Choroid plexus epithelial cell (primary cell): ENCODE results near the gene DAPL1.
A peak's percentile ranks its signal among the peaks of the same experiment; 100 is the strongest.

Source experiments
- DNase-seq: peaks from one replicate; pipeline ENCODE4 v3.0.0-alpha.2; 2010; ENCODE audit warnings: low read depth
- H3K4me3 ChIP-seq: 2 replicates; pipeline ENCODE4 v1.5.1; 2011; ENCODE audit warnings: low read depth, mild to moderate bottlenecking, control low read depth, low read length, moderate library complexity
- TF ChIP-seq, protein P1 (sequence below): conservative IDR thresholded peaks from 2 replicates; pipeline ENCODE4 v1.5.1; 2011; ENCODE audit warnings: low read depth, mild to moderate bottlenecking, control low read depth, inconsistent platforms, low read length, moderate library complexity

Gene DAPL1

GRCh38 chr2:158776231-158776630 lies 18.9 kb upstream of the DAPL1 start:
- no peak overlapping the region for H3K4me3 ChIP-seq
- DNase-seq: no peak
- TF ChIP-seq, protein P1, sequence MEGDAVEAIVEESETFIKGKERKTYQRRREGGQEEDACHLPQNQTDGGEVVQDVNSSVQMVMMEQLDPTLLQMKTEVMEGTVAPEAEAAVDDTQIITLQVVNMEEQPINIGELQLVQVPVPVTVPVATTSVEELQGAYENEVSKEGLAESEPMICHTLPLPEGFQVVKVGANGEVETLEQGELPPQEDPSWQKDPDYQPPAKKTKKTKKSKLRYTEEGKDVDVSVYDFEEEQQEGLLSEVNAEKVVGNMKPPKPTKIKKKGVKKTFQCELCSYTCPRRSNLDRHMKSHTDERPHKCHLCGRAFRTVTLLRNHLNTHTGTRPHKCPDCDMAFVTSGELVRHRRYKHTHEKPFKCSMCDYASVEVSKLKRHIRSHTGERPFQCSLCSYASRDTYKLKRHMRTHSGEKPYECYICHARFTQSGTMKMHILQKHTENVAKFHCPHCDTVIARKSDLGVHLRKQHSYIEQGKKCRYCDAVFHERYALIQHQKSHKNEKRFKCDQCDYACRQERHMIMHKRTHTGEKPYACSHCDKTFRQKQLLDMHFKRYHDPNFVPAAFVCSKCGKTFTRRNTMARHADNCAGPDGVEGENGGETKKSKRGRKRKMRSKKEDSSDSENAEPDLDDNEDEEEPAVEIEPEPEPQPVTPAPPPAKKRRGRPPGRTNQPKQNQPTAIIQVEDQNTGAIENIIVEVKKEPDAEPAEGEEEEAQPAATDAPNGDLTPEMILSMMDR: no peak

DNA sequence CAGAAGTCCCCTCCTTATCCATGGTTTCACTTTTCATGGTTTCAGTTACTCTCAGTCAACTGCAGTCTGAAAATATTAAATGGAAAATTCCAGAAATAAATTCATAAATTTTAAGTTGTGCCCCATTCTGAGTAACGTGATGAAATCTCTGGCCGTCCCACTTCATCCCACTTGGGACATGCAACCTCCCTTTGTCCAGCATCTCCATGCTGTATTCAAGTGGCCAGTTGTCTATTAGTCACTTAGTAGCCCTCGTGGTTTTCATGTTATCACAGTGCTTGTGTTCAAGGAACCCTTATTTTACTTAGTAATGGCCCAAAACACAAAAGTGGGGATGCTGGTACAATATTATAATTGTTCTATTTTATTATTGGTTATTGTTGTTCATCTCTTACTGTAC lies 18.0 kb upstream of the DAPL1 start:
- TF ChIP-seq, protein P1: no peak
- no peak overlapping the region for H3K4me3 ChIP-seq
- DNase-seq: no peak

GRCh38 chr2:158778243-158778642 lies 16.9 kb upstream of the DAPL1 start:
- DNase-seq: no peak
- TF ChIP-seq, protein P1: no peak
- no peak overlapping the region for H3K4me3 ChIP-seq

GRCh38 chr2:158779621-158780020 lies 15.5 kb upstream of the DAPL1 start:
- no peak for DNase-seq
- H3K4me3 ChIP-seq: no peak overlapping the region
- TF ChIP-seq, protein P1: no peak

DNA sequence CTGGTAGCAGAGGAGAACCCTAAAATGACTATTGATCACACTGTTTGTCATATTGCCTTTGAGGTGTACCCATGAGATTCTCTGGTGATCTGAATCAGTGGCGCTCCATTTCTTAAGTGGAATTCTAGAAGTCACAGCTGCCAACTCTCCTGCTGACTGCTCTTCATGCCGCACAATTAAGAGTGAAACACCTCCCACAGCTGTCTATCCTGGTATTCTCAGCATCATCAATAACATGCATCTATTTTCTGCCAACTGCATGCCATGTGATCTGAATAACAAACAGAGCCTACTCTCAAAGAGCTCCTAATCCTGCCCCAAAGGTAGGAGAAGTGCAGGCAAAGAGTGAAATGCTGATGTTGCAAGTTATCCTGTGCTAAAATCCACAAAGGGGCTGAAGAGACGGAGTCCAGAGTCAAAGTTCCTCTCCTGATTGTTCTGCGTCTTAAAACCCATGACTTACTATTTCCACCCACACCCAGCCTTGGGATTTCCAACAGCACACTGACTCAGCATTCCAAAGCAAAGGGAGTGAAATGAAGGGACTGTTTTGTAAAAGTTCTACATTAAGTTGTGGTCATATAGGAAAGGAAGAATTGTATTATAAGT lies 13.7 kb upstream of the DAPL1 start:
- DNase-seq: peak; percentile 70
- no peak overlapping the region for H3K4me3 ChIP-seq
- TF ChIP-seq, protein P1: no peak

- TF ChIP-seq, protein P1: no peak
- H3K4me3 ChIP-seq: no peak overlapping the region
- no peak for DNase-seq
These were observed 13.0 kb upstream of the DAPL1 start for GRCh38 chr2:158782136-158782535.

- no peak for DNase-seq
- no peak overlapping the region for H3K4me3 ChIP-seq
- TF ChIP-seq, protein P1: no peak
These were observed 12.5 kb upstream of the DAPL1 start for GRCh38 chr2:158782616-158783015.
